Gastrocnemius medialis (tissue), 4 donors: ENCODE results near the gene FRAS1. TPM values are rescaled to one million over a fixed set of nuclear protein-coding genes. Genes with fewer than 3 reads are reported as not detected.

ENCODE experiments used
- ATAC-seq, 2 donors: fragments of 150-250 bp; one replicate each; pipeline ENCODE4 v1.9.1; 2016
- DNase-seq, 2 donors: peaks; one replicate each; pipeline ENCODE4 v3.0.0-alpha.2; 2019
- H3K27ac ChIP-seq, 4 donors: fragments of 200-600 bp; sonication (generic); 1 replicate in 1 of 4; 2 replicates in 3 of 4; pipeline ENCODE4 v1.5.1; 2016 to 2018; ENCODE audit warnings: mild to moderate bottlenecking in 2 of 4, moderate library complexity in 1 of 4
- H3K27me3 ChIP-seq, 3 donors: fragments of 200-600 bp; sonication (generic) in 2 of 3; 1 replicate in 1 of 3; 2 replicates in 2 of 3; pipeline versions ENCODE4 v1.5.1 to v1.6.0; 2016 to 2019; ENCODE audit warnings: mild to moderate bottlenecking in 1 of 3, moderate library complexity in 1 of 3
- H3K36me3 ChIP-seq, 2 donors: fragments of 200-600 bp; sonication (generic) in 1 of 2; one replicate each; pipeline ENCODE4 v1.5.1; 2017 to 2018
- H3K4me1 ChIP-seq, 2 donors: fragments of 200-600 bp; sonication (generic) in 1 of 2; one replicate each; pipeline ENCODE4 v1.5.1; 2016 to 2017; ENCODE audit warnings: mild to moderate bottlenecking in 2 of 2
- H3K4me3 ChIP-seq, 4 donors: fragments of 200-600 bp; sonication (generic) in 3 of 4; 1 replicate in 1 of 4; 2 replicates in 3 of 4; pipeline ENCODE4 v1.5.1; 2016 to 2019; ENCODE audit warnings: mild to moderate bottlenecking in 2 of 4
- H3K9me3 ChIP-seq, 3 donors: fragments of 200-600 bp; sonication (generic) in 2 of 3; 1 replicate in 1 of 3; 2 replicates in 2 of 3; pipeline ENCODE4 v1.5.1; 2016 to 2019
- CTCF ChIP-seq, 5 experiments: fragments of 450-650 bp in 3 of 5; fragments of 200-600 bp in 2 of 5; sonication (generic) in 2 of 5; IDR thresholded peaks in 4 of 5; conservative IDR thresholded peaks in 1 of 5; 1 replicate in 4 of 5; 2 replicates in 1 of 5; pipeline ENCODE4 v1.5.1; 2016 to 2019; ENCODE audit warnings: antibody characterized with exemption in 5 of 5, mild to moderate bottlenecking in 3 of 5, moderate library complexity in 3 of 5
- POLR2A ChIP-seq, 2 donors: fragments of 450-650 bp; IDR thresholded peaks; one replicate each; pipeline ENCODE4 v1.6.1; 2017; ENCODE audit warnings: antibody characterized with exemption in 2 of 2, mild to moderate bottlenecking in 2 of 2, moderate library complexity in 2 of 2
- in situ Hi-C, 4 donors: fragments of 200-750 bp; cut with MboI; loops; one replicate each; pipeline versions ENCODE4 v1.15.0 to v1.8.0; 2017; ENCODE audit warnings: low sequenced_read_pairs in 4 of 4
- intact Hi-C: fragments of 100-400 bp; cut with DNase I; formaldehyde crosslinking; loops from one replicate; pipeline ENCODE4 v1.15.1; 2023; ENCODE audit warnings: low total_unique reads
- total RNA-seq, 4 donors: library from RNA; depleted of rRNA; stranded (reverse); fragments of >200 nt; gene quantifications; one replicate each; pipeline versions ENCODE4 v1.1.0 to v1.2.3, GENCODE V29; 2016

FRAS1 gene
- total RNA-seq, 4 donors from 2014 or later: 0.39 to 0.64 (median 0.46) TPM

GRCh38 chr4:78527103-78527502 is 470.0 kb downstream of the FRAS1 start:
- no peaks in the 10 kb centered on the region for H3K36me3 ChIP-seq
- DNase-seq (no peak), ATAC-seq (no peak)
- intact Hi-C loops: no loop called here
- in situ Hi-C loops: no loop called here
- no peaks in the 10 kb centered on the region for H3K4me1 ChIP-seq
- H3K9me3 ChIP-seq: no peaks in the 10 kb centered on the region
- no peak overlapping the region for H3K4me3 ChIP-seq
- H3K27ac ChIP-seq: no peak overlapping the region
- no peaks in the 10 kb centered on the region for H3K27me3 ChIP-seq
- no peak for TF ChIP-seq POLR2A (IDR thresholded peaks at IDR 0.05)
- no peak for TF ChIP-seq CTCF (IDR thresholded peaks at IDR 0.05 in 4 of 5, conservative IDR thresholded peaks at IDR 0.05 in 1 of 5)

DNA sequence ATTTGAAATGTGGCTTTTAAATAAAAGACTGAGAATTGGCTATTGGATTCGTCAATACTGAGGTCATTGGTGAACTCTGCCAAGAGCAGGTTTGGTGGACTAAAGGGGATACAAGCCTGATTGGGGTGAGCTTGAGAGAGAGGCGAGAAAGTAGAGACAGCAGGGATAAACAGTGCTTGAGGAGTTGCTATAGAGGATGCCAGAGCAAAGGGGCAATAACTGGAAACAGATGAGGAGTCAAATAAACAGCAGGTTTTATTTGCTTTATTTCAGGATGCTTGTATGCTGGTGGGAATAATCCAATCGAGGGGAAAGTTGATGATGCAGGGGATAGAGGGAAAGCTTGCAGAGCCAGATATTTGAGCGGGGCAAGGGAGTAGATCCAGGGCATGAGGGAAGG is 470.4 kb downstream of the FRAS1 start:
- Histone ChIP-seq H3K9me3 (no peaks in the 10 kb centered on the region), H3K27me3 (no peaks in the 10 kb centered on the region), H3K4me1 (no peaks in the 10 kb centered on the region), H3K27ac (no peak overlapping the region), H3K4me3 (no peak overlapping the region), H3K36me3 (no peaks in the 10 kb centered on the region)
- in situ Hi-C loops (no loop called here), intact Hi-C loops (no loop called here)
- DNase-seq: no peak
- no peak for ATAC-seq
- no peak for TF ChIP-seq POLR2A (IDR thresholded peaks at IDR 0.05)
- TF ChIP-seq CTCF (IDR thresholded peaks at IDR 0.05 in 4 of 5, conservative IDR thresholded peaks at IDR 0.05 in 1 of 5): no peak

GRCh38 chr4:78528327-78528726 is 471.2 kb downstream of the FRAS1 start:
- intact Hi-C loops: no loop called here
- in situ Hi-C loops: no loop called here

DNA sequence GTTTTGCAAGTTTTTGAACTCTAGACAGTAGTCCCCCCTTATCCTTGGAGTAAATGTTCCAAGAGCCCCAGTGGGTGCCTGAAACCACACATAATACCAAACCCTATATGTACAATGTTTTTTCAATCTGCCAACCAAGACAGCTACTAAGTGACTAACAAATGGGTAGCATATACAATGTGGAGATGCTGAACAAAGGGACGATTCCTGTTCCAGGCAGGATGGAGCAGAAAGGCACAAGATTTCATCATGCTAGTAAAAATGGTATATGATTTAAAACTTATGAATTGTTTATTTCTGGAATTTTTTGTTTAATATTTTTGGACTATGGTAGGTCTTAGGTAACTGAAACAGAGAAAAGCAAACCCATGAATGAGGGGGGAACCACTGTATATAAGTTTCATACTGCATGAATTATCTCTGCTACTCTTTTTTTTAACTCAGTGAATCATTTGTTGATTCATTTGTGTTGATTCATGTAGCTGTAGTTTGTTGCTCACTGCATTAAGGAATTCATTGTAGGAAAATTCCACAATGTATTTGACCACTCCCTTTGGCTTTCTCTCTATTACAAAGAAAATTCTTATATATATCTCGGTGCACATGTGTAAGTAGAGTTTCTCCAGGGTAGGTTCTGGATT is 472.6 kb downstream of the FRAS1 start:
- TF ChIP-seq CTCF (IDR thresholded peaks at IDR 0.05 in 4 of 5, conservative IDR thresholded peaks at IDR 0.05 in 1 of 5) (no peak), POLR2A (IDR thresholded peaks at IDR 0.05) (no peak)
- no peaks in the 10 kb centered on the region for H3K9me3 ChIP-seq
- in situ Hi-C loops: no loop called here
- H3K27ac ChIP-seq: no peak overlapping the region
- H3K4me3 ChIP-seq: no peak overlapping the region
- no peaks in the 10 kb centered on the region for H3K4me1 ChIP-seq
- no peak for ATAC-seq
- H3K36me3 ChIP-seq: no peaks in the 10 kb centered on the region
- no peaks in the 10 kb centered on the region for H3K27me3 ChIP-seq
- intact Hi-C loops: no loop called here
- no peak for DNase-seq

More at GRCh38 chr4:78528327-78528726, 471.2 kb downstream of the FRAS1 start:
- Histone ChIP-seq H3K4me1 (no peaks in the 10 kb centered on the region), H3K27ac (no peak overlapping the region), H3K9me3 (no peaks in the 10 kb centered on the region), H3K36me3 (no peaks in the 10 kb centered on the region), H3K4me3 (no peak overlapping the region), H3K27me3 (no peaks in the 10 kb centered on the region)
- ATAC-seq (no peak), DNase-seq (no peak)
- TF ChIP-seq CTCF (IDR thresholded peaks at IDR 0.05 in 4 of 5, conservative IDR thresholded peaks at IDR 0.05 in 1 of 5) (no peak), POLR2A (IDR thresholded peaks at IDR 0.05) (no peak)

GRCh38 chr4:78532046-78532445 is 474.9 kb downstream of the FRAS1 start:
- Histone ChIP-seq H3K9me3 (no peaks in the 10 kb centered on the region), H3K27me3 (no peaks in the 10 kb centered on the region), H3K4me3 (no peak overlapping the region), H3K27ac (no peak overlapping the region), H3K36me3 (no peaks in the 10 kb centered on the region), H3K4me1 (no peaks in the 10 kb centered on the region)
- DNase-seq (no peak), ATAC-seq (no peak)
- no peak for TF ChIP-seq POLR2A (IDR thresholded peaks at IDR 0.05)
- TF ChIP-seq CTCF (IDR thresholded peaks at IDR 0.05 in 4 of 5, conservative IDR thresholded peaks at IDR 0.05 in 1 of 5): no peak
- in situ Hi-C loops: no loop called here
- intact Hi-C loops: no loop called here
